ENCODE results near the gene FCN3.

DNA sequence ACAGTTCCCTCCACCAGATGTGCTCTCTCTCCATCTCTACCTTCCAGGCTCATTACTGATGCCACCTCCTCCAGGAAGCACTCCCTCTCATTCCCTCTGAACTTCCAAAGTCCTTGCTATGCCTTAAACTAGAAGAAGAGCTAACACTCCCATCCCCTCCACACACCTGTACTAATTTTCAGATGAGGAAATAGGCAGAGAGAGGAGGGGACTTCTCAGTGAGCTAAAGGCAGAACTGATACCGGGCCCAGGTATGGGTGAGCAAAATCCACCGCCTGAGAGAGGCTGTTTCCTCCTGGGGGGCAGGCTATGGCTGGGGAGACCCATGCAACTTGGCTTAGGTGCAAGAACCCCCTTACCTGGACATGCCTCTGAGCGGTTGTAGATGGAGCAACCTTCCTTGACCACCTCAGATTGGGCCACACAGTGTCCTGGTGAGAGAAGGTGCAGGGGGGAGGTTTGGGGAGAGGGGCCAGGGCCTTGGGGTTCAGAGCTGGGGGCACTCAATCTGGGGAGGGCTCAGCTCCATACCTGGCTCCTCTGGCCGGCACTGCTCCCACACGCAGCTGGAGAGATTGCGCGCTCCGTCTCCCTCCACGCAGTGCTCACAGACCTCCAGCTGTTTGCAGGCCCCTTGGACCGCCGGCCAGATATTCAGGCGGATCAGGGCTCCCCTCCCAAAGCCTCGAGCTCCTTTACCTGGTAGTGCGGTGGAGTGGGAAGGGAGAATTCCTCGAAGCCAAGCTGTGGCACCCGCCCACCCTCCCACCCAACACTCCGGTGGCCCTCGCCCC, 7.5 kb upstream of the FCN3 start:
- TF ChIP-seq, protein P1, sequence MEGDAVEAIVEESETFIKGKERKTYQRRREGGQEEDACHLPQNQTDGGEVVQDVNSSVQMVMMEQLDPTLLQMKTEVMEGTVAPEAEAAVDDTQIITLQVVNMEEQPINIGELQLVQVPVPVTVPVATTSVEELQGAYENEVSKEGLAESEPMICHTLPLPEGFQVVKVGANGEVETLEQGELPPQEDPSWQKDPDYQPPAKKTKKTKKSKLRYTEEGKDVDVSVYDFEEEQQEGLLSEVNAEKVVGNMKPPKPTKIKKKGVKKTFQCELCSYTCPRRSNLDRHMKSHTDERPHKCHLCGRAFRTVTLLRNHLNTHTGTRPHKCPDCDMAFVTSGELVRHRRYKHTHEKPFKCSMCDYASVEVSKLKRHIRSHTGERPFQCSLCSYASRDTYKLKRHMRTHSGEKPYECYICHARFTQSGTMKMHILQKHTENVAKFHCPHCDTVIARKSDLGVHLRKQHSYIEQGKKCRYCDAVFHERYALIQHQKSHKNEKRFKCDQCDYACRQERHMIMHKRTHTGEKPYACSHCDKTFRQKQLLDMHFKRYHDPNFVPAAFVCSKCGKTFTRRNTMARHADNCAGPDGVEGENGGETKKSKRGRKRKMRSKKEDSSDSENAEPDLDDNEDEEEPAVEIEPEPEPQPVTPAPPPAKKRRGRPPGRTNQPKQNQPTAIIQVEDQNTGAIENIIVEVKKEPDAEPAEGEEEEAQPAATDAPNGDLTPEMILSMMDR (conservative IDR thresholded peaks at IDR 0.05 in 1 of 2, IDR thresholded peaks at IDR 0.05 in 1 of 2; ENCODE audit: low read depth in 1 of 2, low read length in 2 of 2) = no peak
- TF ChIP-seq EZH2 (IDR thresholded peaks at IDR 0.05; ENCODE audit: low read length, missing control alignments) = no peak

All from fibroblast of lung (primary cell).